Osteocyte (in vitro differentiated cells): Measurements from ENCODE around the gene GPX1. TPM values are rescaled to one million over a fixed set of nuclear protein-coding genes. Genes with fewer than 3 reads are reported as not detected.
A peak's percentile ranks its signal among the peaks of the same experiment; 100 is the strongest.

Experiments used
- DNase-seq: peaks from one replicate; pipeline ENCODE4 v3.0.0; 2021; ENCODE audit warnings: mixed read lengths; ENCODE audit not compliant: unreplicated experiment; ENCODE audit errors: extremely low spot score
- H3K27ac Mint-ChIP-seq: one replicate; pipeline ENCODE4 v1.8.0; 2021; ENCODE audit warnings: mild to moderate bottlenecking, mixed read lengths; ENCODE audit not compliant: unreplicated experiment
- H3K27me3 Mint-ChIP-seq: one replicate; pipeline ENCODE4 v1.8.0; 2021; ENCODE audit warnings: mixed read lengths; ENCODE audit not compliant: unreplicated experiment
- H3K36me3 Mint-ChIP-seq: one replicate; pipeline ENCODE4 v1.8.0; 2021; ENCODE audit warnings: mixed read lengths; ENCODE audit not compliant: unreplicated experiment
- H3K4me1 Mint-ChIP-seq: one replicate; pipeline ENCODE4 v1.8.0; 2021; ENCODE audit warnings: mixed read lengths; ENCODE audit not compliant: unreplicated experiment
- H3K4me3 Mint-ChIP-seq: one replicate; pipeline ENCODE4 v1.8.0; 2021; ENCODE audit warnings: mild to moderate bottlenecking, moderate library complexity, mixed read lengths; ENCODE audit not compliant: unreplicated experiment
- H3K9me3 Mint-ChIP-seq: one replicate; pipeline ENCODE4 v1.8.0; 2021; ENCODE audit warnings: mixed read lengths; ENCODE audit not compliant: unreplicated experiment
- total RNA-seq: library from RNA; stranded (reverse); gene quantifications from 2 replicates; pipeline ENCODE4 v1.2.1, GENCODE V29; 2021
- TF ChIP-seq, protein P1 (sequence below): fragments of 200-600 bp; sonication (generic); IDR thresholded peaks from 2 replicates; pipeline ENCODE4 v1.5.0; 2021; ENCODE audit warnings: antibody characterized with exemption, mild to moderate bottlenecking, moderate library complexity

The GPX1 gene
- total RNA-seq, 1 donor from 2014 or later, result 91.6 TPM

DNA sequence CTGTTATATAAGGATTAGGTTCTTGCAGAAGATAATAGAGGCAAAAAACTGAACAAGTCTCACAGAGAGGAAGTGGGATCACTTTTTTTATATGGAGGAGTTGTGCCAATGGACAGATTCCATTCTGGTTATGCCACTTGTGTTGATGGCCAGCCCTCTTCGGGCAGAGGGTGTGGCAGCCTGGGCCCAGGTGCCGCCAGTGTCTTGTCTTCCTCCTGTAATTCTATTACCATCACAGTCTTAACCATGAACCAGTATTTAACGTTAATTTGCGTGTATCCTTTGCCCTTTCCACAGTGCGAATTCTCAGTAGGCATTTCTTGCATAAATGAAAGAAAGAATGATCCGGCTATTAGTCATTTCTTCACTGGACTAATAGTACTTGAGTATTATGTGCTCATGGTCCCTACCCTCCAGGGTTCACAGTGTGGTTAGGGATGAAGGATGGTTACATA is 11.3 kb downstream of the GPX1 start:
- H3K4me3 Mint-ChIP-seq, result no peak overlapping the region
- no peaks in the 10 kb centered on the region for H3K27me3 Mint-ChIP-seq
- H3K36me3 Mint-ChIP-seq, result no peaks in the 10 kb centered on the region
- H3K4me1 Mint-ChIP-seq, result peaks cover 19% of the 10 kb centered on the region
- no peak overlapping the region for H3K27ac Mint-ChIP-seq
- TF ChIP-seq, protein P1, sequence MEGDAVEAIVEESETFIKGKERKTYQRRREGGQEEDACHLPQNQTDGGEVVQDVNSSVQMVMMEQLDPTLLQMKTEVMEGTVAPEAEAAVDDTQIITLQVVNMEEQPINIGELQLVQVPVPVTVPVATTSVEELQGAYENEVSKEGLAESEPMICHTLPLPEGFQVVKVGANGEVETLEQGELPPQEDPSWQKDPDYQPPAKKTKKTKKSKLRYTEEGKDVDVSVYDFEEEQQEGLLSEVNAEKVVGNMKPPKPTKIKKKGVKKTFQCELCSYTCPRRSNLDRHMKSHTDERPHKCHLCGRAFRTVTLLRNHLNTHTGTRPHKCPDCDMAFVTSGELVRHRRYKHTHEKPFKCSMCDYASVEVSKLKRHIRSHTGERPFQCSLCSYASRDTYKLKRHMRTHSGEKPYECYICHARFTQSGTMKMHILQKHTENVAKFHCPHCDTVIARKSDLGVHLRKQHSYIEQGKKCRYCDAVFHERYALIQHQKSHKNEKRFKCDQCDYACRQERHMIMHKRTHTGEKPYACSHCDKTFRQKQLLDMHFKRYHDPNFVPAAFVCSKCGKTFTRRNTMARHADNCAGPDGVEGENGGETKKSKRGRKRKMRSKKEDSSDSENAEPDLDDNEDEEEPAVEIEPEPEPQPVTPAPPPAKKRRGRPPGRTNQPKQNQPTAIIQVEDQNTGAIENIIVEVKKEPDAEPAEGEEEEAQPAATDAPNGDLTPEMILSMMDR, result no peak
- H3K9me3 Mint-ChIP-seq, result no peaks in the 10 kb centered on the region
- DNase-seq, result no peak

DNA sequence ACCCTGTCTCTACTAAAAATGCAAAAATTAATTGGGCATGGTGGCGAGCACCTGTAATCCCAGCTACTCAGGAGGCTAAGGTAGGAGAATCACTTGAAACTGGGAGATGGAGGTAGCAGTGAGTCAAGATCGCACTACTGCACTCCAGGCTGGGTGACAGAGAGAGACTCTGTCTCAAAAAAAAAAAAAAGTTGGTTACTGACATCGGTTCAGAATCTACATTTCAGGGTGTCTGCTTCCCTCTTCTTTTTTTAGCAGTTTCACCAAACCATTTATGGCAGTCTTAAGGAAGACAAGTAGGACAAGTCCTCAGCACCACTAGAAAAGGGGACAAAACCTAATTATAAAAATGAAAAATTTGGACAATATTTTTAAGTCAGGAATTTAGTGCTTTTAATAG is 15.0 kb downstream of the GPX1 start:
- Mint-ChIP-seq H3K9me3 (no peaks in the 10 kb centered on the region), H3K27me3 (no peaks in the 10 kb centered on the region), H3K36me3 (peaks cover 1% of the 10 kb centered on the region), H3K4me3 (no peak overlapping the region), H3K27ac (no peak overlapping the region), H3K4me1 (peaks cover 29% of the 10 kb centered on the region)
- no peak for DNase-seq
- TF ChIP-seq, protein P1, result no peak

DNA sequence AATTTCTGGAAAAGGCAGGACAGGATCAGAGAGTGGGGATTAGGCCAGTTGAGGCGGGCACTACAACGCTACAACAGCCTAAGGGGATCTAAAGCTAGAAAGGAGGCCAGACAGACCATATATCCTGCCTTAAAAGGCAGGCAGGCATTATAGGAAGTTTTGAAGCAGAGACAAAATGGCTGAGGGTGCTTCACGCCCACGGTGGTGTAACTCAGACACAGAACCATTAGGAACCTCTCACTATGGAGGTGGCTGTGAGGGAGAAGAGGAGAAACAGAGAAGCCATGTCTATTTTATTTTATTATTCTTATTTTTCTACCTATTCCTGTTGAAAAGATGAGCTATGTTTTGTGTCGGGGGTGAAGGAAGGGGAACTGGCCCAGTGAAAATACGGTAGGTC is 16.2 kb downstream of the GPX1 start:
- no peak for DNase-seq
- peak overlapping the region; percentile 45 for H3K27ac Mint-ChIP-seq
- H3K27me3 Mint-ChIP-seq, result no peaks in the 10 kb centered on the region
- no peaks in the 10 kb centered on the region for H3K9me3 Mint-ChIP-seq
- no peak overlapping the region for H3K4me3 Mint-ChIP-seq
- peaks cover 32% of the 10 kb centered on the region for H3K4me1 Mint-ChIP-seq
- peaks cover 4% of the 10 kb centered on the region for H3K36me3 Mint-ChIP-seq
- TF ChIP-seq, protein P1, result no peak

GRCh38 chr3:49339941-49340800 is 18.0 kb downstream of the GPX1 start, which contains the start of gene USP4:
Gene USP4 (minus strand): TSS chr3:49340053. CDS start chr3:49340024, 29 bp downstream.
- DNase-seq, result peak; percentile 93
- TF ChIP-seq, protein P1, result peak; percentile 64
- H3K4me3 Mint-ChIP-seq, result peak within 1 kb of the TSS; percentile 98
- H3K9me3 Mint-ChIP-seq, result no peaks in the 10 kb centered on the region
- peaks cover 30% of the 10 kb centered on the region for H3K4me1 Mint-ChIP-seq
- peaks cover 8% of the 10 kb centered on the region for H3K36me3 Mint-ChIP-seq
- H3K27me3 Mint-ChIP-seq, result no peaks in the 10 kb centered on the region
- peak within 1 kb of the TSS; percentile 97 for H3K27ac Mint-ChIP-seq

DNA sequence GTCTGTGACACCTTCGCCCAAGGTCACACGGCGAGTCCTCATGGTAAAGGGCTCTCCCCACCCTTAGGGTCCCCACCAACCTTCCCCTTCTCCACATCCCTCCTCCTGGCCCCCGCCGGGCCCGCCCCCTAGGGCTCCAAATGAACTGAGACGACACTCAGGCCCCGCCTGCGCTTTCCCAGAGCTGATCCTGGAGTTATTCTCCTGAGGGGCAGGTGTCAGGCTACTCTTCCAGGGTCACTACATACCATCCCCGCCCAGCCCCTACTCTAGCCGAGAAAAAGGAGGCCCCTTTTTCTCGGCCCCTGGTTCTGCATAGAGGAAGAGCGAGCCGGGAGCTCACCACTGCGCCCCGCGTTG is 18.6 kb downstream of the GPX1 start:
- Mint-ChIP-seq H3K27ac (peak overlapping the region; percentile 97), H3K9me3 (no peaks in the 10 kb centered on the region), H3K27me3 (no peaks in the 10 kb centered on the region), H3K36me3 (peaks cover 15% of the 10 kb centered on the region), H3K4me1 (peaks cover 28% of the 10 kb centered on the region), H3K4me3 (peak overlapping the region; percentile 98)
- TF ChIP-seq, protein P1, result no peak
- peak; percentile 84 for DNase-seq
